Esophagus (tissue), 2 donors: ENCODE results near the gene CHM. TPM values are rescaled to one million over a fixed set of nuclear protein-coding genes. Genes with fewer than 3 reads are reported as not detected.

ENCODE experiments used
- H3K27ac ChIP-seq, 2 donors: one replicate each; pipeline ENCODE4 v1.5.1; 2013; ENCODE audit warnings: low read depth in 2 of 2, mild to moderate bottlenecking in 2 of 2, inconsistent platforms in 1 of 2, low read length in 1 of 2, moderate library complexity in 1 of 2
- H3K27me3 ChIP-seq, 2 donors: one replicate each; pipeline ENCODE4 v1.6.1; 2013; ENCODE audit warnings: low read length in 2 of 2, control low read depth in 1 of 2, mild to moderate bottlenecking in 1 of 2; ENCODE audit not compliant: insufficient read depth in 2 of 2, control insufficient read depth in 1 of 2
- H3K36me3 ChIP-seq, 2 donors: one replicate each; pipeline ENCODE4 v1.6.1; 2013; ENCODE audit warnings: low read length in 1 of 2; ENCODE audit not compliant: control insufficient read depth in 2 of 2, insufficient read depth in 2 of 2
- H3K4me1 ChIP-seq, 2 donors: one replicate each; pipeline ENCODE4 v1.6.1; 2013; ENCODE audit warnings: low read length in 1 of 2; ENCODE audit not compliant: control insufficient read depth in 2 of 2, insufficient read depth in 2 of 2
- H3K4me3 ChIP-seq, 2 donors: one replicate each; pipeline ENCODE4 v1.5.1; 2013; ENCODE audit warnings: low read length in 2 of 2, mild to moderate bottlenecking in 2 of 2, low read depth in 1 of 2, moderate library complexity in 1 of 2
- H3K9me3 ChIP-seq, 2 donors: one replicate each; pipeline ENCODE4 v1.6.1; 2013; ENCODE audit warnings: mild to moderate bottlenecking in 2 of 2, low read depth in 1 of 2, low read length in 1 of 2, moderate library complexity in 1 of 2; ENCODE audit not compliant: control insufficient read depth in 2 of 2, insufficient read depth in 1 of 2
- WGBS, 2 donors: extraction: QIAGEN DNeasy Blood & Tissue Kit; methylation state at CpG; one replicate each; pipeline ENCODE4 v1.1.7; 2013; 5-methylcytosine and 5-hydroxymethylcytosine counted together
- polyA plus RNA-seq, 2 donors: library from polyadenylated mRNA; stranded (reverse); fragments of 200-250 nt; gene quantifications; one replicate each; pipeline ENCODE4 v1.2.3, GENCODE V29; 2013
- donor health status: healthy with polysubstance abuse.
- donor health status: Bipolar disorder and iron deficiency.

Gene CHM
- 1 to 10 TPM; 4.8 to 6.0 TPM for polyA plus RNA-seq

GRCh38 chrX:86047174-86047935, at the start of gene CHM:
Gene CHM (minus strand): TSS chrX:86047558. CDS start chrX:86047532, 26 bp downstream.
- Histone ChIP-seq H3K27ac (peak within 1 kb of the TSS; percentile 62 to 81), H3K4me3 (peak within 1 kb of the TSS; percentile 59 to 79), H3K9me3 (no peaks in the 10 kb centered on the region), H3K36me3 (no peaks in the 10 kb centered on the region), H3K4me1 (no peaks in the 10 kb centered on the region), H3K27me3 (no peaks in the 10 kb centered on the region)
- WGBS, 2 donors: 2 to 17% methylated on average over 25 of the region's 25 CpGs

GRCh38 chrX:86078650-86079049, 31.3 kb upstream of the CHM start:
- WGBS, 2 donors: 43 to 50% methylated on average over 5 of the region's 5 CpGs
- Histone ChIP-seq H3K27ac (no peak overlapping the region), H3K4me1 (no peaks in the 10 kb centered on the region)

GRCh38 chrX:86066998-86067397, 19.6 kb upstream of the CHM start:
- no peak overlapping the region for H3K27ac ChIP-seq
- H3K4me3 ChIP-seq: no peak overlapping the region
- WGBS, 2 donors: 65 to 73% methylated on average over 4 of the region's 4 CpGs
- peaks cover 0 to 2% of the 10 kb centered on the region in 2 donors for H3K27me3 ChIP-seq
- no peaks in the 10 kb centered on the region for H3K9me3 ChIP-seq
- H3K4me1 ChIP-seq: no peaks in the 10 kb centered on the region
- no peaks in the 10 kb centered on the region for H3K36me3 ChIP-seq

More at GRCh38 chrX:86078650-86079049, 31.3 kb upstream of the CHM start:
- Histone ChIP-seq H3K27me3 (no peaks in the 10 kb centered on the region), H3K4me3 (no peak overlapping the region), H3K36me3 (no peaks in the 10 kb centered on the region), H3K9me3 (no peaks in the 10 kb centered on the region)

GRCh38 chrX:86061407-86061806, 14.0 kb upstream of the CHM start:
- Histone ChIP-seq H3K36me3 (no peaks in the 10 kb centered on the region), H3K9me3 (no peaks in the 10 kb centered on the region), H3K4me1 (no peaks in the 10 kb centered on the region), H3K4me3 (no peak overlapping the region), H3K27ac (no peak overlapping the region), H3K27me3 (peaks cover 0 to 2% of the 10 kb centered on the region in 2 donors)
- WGBS, 2 donors: 76 to 81% methylated on average over 3 of the region's 3 CpGs

- WGBS, 2 donors: 45 to 58% methylated on average over 2 of the region's 2 CpGs
Observed at GRCh38 chrX:86051741-86052140, 4.4 kb upstream of the CHM start.

GRCh38 chrX:86047936-86048280, 550 bp upstream of the CHM start:
- Histone ChIP-seq H3K4me3 (peak overlapping the region; percentile 15 to 79), H3K27ac (no peak overlapping the region), H3K36me3 (no peaks in the 10 kb centered on the region), H3K27me3 (no peaks in the 10 kb centered on the region), H3K9me3 (no peaks in the 10 kb centered on the region), H3K4me1 (no peaks in the 10 kb centered on the region)
- 23 to 40% methylated on average over 15 of the region's 15 CpGs for WGBS, 2 donors

More at GRCh38 chrX:86051741-86052140, 4.4 kb upstream of the CHM start:
- H3K27me3 ChIP-seq: no peaks in the 10 kb centered on the region
- no peaks in the 10 kb centered on the region for H3K9me3 ChIP-seq
- no peak overlapping the region for H3K4me3 ChIP-seq
- no peaks in the 10 kb centered on the region for H3K36me3 ChIP-seq
- no peaks in the 10 kb centered on the region for H3K4me1 ChIP-seq
- no peak overlapping the region for H3K27ac ChIP-seq

GRCh38 chrX:86044216-86044615, 3.1 kb downstream of the CHM start:
- no peaks in the 10 kb centered on the region for H3K36me3 ChIP-seq
- H3K27me3 ChIP-seq: no peaks in the 10 kb centered on the region
- H3K27ac ChIP-seq: no peak overlapping the region
- no peak overlapping the region for H3K4me3 ChIP-seq
- no peaks in the 10 kb centered on the region for H3K9me3 ChIP-seq
- H3K4me1 ChIP-seq: no peaks in the 10 kb centered on the region

GRCh38 chrX:86039625-86040568, 7.5 kb downstream of the CHM start:
- H3K36me3 ChIP-seq: no peaks in the 10 kb centered on the region
- no peaks in the 10 kb centered on the region for H3K27me3 ChIP-seq
- WGBS, 2 donors: 83 to 87% methylated on average over 21 of the region's 21 CpGs
- no peaks in the 10 kb centered on the region for H3K9me3 ChIP-seq
- H3K27ac ChIP-seq: no peak overlapping the region
- H3K4me3 ChIP-seq: no peak overlapping the region
- no peaks in the 10 kb centered on the region for H3K4me1 ChIP-seq

- Histone ChIP-seq H3K4me1 (no peaks in the 10 kb centered on the region), H3K9me3 (no peaks in the 10 kb centered on the region), H3K36me3 (no peaks in the 10 kb centered on the region), H3K27me3 (no peaks in the 10 kb centered on the region), H3K4me3 (no peak overlapping the region), H3K27ac (no peak overlapping the region)
Observed at GRCh38 chrX:86033385-86033784, 14.0 kb downstream of the CHM start.
